K562 (cell line): ENCODE results near the gene CTNNBL1. TPM values are rescaled to one million over a fixed set of nuclear protein-coding genes. Genes with fewer than 3 reads are reported as not detected.

Experiments
- BACH1 ChIP-seq: fragments of 200-800 bp; sonication (Bioruptor generic); IDR thresholded peaks from 2 replicates; pipeline ENCODE4 v1.6.1; 2016; ENCODE audit warnings: missing genetic modification characterization, missing compliant biosample characterization
- DEAF1 ChIP-seq: fragments of 450-650 bp; formaldehyde crosslinking; IDR thresholded peaks from 2 replicates; pipeline ENCODE4 v1.4.0; 2020; ENCODE audit warnings: mild to moderate bottlenecking, moderate library complexity
- E4F1 ChIP-seq: fragments of 250-450 bp; sonication (Bioruptor Pico); IDR thresholded peaks from 2 replicates; pipeline ENCODE4 v1.5.0; 2021; ENCODE audit warnings: mild to moderate bottlenecking, borderline replicate concordance
- ELF1 ChIP-seq: fragments of 200-800 bp; sonication (Bioruptor generic); IDR thresholded peaks from 2 replicates; pipeline ENCODE4 v1.6.1; 2016; ENCODE audit warnings: missing genetic modification characterization, missing compliant biosample characterization
- EP400 ChIP-seq: fragments of 450-650 bp; IDR thresholded peaks from 2 replicates; pipeline ENCODE4 v1.6.1; 2017; ENCODE audit warnings: antibody characterized with exemption, mild to moderate bottlenecking, moderate library complexity
- FOXA3 ChIP-seq, 2 experiments: fragments of 450-650 bp in 1 of 2; sonication (generic) in 1 of 2; formaldehyde crosslinking; IDR thresholded peaks in 1 of 2; conservative IDR thresholded peaks in 1 of 2; 2 replicates each; pipeline versions ENCODE4 v1.4.0 to v1.8.0; 2020 to 2022; ENCODE audit warnings: mild to moderate bottlenecking in 2 of 2, missing genetic modification reagents in 1 of 2
- HMG20B ChIP-seq: fragments of 250-450 bp; sonication (Bioruptor Pico); IDR thresholded peaks from 2 replicates; pipeline ENCODE4 v1.5.0; 2021; ENCODE audit warnings: mild to moderate bottlenecking
- HNRNPL ChIP-seq: fragments of 200-400 bp; formaldehyde crosslinking; IDR thresholded peaks from 2 replicates; pipeline ENCODE4 v1.6.1; 2017; ENCODE audit warnings: low read depth, mild to moderate bottlenecking, low read length
- MCM2 ChIP-seq: fragments of 450-650 bp; IDR thresholded peaks from 2 replicates; pipeline ENCODE4 v1.6.1; 2017; ENCODE audit warnings: low read depth, mild to moderate bottlenecking
- NFE2L1 ChIP-seq: fragments of 450-650 bp; IDR thresholded peaks from 2 replicates; pipeline ENCODE4 v1.6.1; 2016; ENCODE audit warnings: missing genetic modification characterization, low read depth, mild to moderate bottlenecking, missing compliant biosample characterization, moderate library complexity, borderline replicate concordance
- NFYB ChIP-seq: IDR thresholded peaks from 2 replicates; pipeline ENCODE4 v1.6.1; 2011; ENCODE audit warnings: mild to moderate bottlenecking, moderate library complexity; ENCODE audit not compliant: insufficient read length; ENCODE audit errors: extremely low read depth
- NR3C1 ChIP-seq: sonication (generic); formaldehyde crosslinking; IDR thresholded peaks from 2 replicates; pipeline ENCODE4 v1.8.1; 2022; ENCODE audit warnings: missing genetic modification reagents
- RFX5 ChIP-seq: IDR thresholded peaks from 2 replicates; pipeline ENCODE4 v1.6.1; 2011; ENCODE audit warnings: low read depth, mild to moderate bottlenecking, improper control_type of control experiment, low read length
- RNF219 ChIP-seq: fragments of 250-450 bp; sonication (Bioruptor Pico); IDR thresholded peaks from 2 replicates; pipeline ENCODE4 v1.5.0; 2022; ENCODE audit warnings: mild to moderate bottlenecking
- SNAPC5 ChIP-seq: fragments of 250-450 bp; sonication (Bioruptor Pico); IDR thresholded peaks from 2 replicates; pipeline ENCODE4 v1.8.0; 2021; ENCODE audit warnings: moderate library complexity, mild to moderate bottlenecking, inconsistent platforms
- SRSF7 ChIP-seq: fragments of 200-400 bp; formaldehyde crosslinking; optimal IDR thresholded peaks from 2 replicates; pipeline ENCODE3; 2017; ENCODE audit warnings: mild to moderate bottlenecking, low read depth, low read length
- TCF7L2 ChIP-seq: fragments of 150-350 bp; IDR thresholded peaks from 2 replicates; pipeline ENCODE4 v1.6.1; 2016; ENCODE audit warnings: low read depth, mild to moderate bottlenecking, low read length, moderate library complexity
- THRAP3 ChIP-seq: fragments of 450-650 bp; IDR thresholded peaks from 2 replicates; pipeline ENCODE4 v1.6.1; 2016; ENCODE audit warnings: mild to moderate bottlenecking, inconsistent platforms, borderline replicate concordance
- WHSC1 ChIP-seq: IDR thresholded peaks from one replicate; pipeline ENCODE4 v1.6.1; 2012; ENCODE audit warnings: low read length, control low read depth, inconsistent platforms
- ZKSCAN3 ChIP-seq: fragments of 250-450 bp; sonication (Bioruptor Pico); IDR thresholded peaks from 2 replicates; pipeline ENCODE4 v1.4.0; 2020
- ZNF277 ChIP-seq: fragments of 250-450 bp; sonication (Bioruptor Pico); IDR thresholded peaks from 2 replicates; pipeline ENCODE4 v1.8.0; 2022; ENCODE audit warnings: inconsistent platforms, mild to moderate bottlenecking, moderate library complexity, borderline replicate concordance
- ZNF79 ChIP-seq: fragments of 250-450 bp; sonication (Bioruptor Pico); IDR thresholded peaks from 2 replicates; pipeline ENCODE4 v1.4.0; 2020; ENCODE audit warnings: low read depth, mild to moderate bottlenecking, moderate library complexity
- polyA plus RNA-seq, 8 experiments: library from polyadenylated mRNA; depleted of rRNA in 4 of 8; stranded (reverse) in 5 of 8; unstranded in 3 of 8; fragments of >200 nt; fragmentation: Nextera tagmentation in 2 of 8; fragmentation: Illumina TruSeq in 1 of 8; extraction: Ambion mirVana in 2 of 8; extraction: Trizol in 1 of 8; gene quantifications; 2 replicates each; pipeline versions ENCODE4 v1.2.1 to v1.2.3, GENCODE V29; 2011 to 2014; ENCODE audit warnings: inconsistent platforms in 1 of 8, missing spikeins in 1 of 8
- total RNA-seq, 7 experiments: library from RNA; depleted of rRNA in 6 of 7; stranded (reverse); fragments of >200 nt in 6 of 7; fragmentation: Illumina TruSeq in 2 of 7; extraction: Trizol in 2 of 7; gene quantifications; 2 replicates each; pipeline versions ENCODE4 v1.2.1 to v1.2.3, GENCODE V29; 2011 to 2021; ENCODE audit warnings: low replicate concordance in 1 of 7

CTNNBL1 gene
- total and polyA plus RNA-seq, 9 of the 15 experiments (the other 6 are each of a cell fraction or from before 2014, with no cell fraction given): 32.4 to 85.6 (median 43.6) TPM

GRCh38 chr20:37850724-37851355 lies 157.0 kb downstream of the CTNNBL1 start (continued):
- TF ChIP-seq THRAP3: no peak
- no peak for TF ChIP-seq RNF219 (CRISPR knock-in tag)
- TF ChIP-seq E4F1 (CRISPR knock-in tag): no peak
- no peak for TF ChIP-seq HNRNPL
- peak; percentile 61 for TF ChIP-seq EP400
- no peak for TF ChIP-seq SNAPC5 (CRISPR knock-in tag)
- TF ChIP-seq ELF1 (tag): no peak
- TF ChIP-seq MCM2: no peak
- TF ChIP-seq NR3C1 (CRISPR knock-in tag): no peak
- no peak for TF ChIP-seq NFE2L1
- no peak for TF ChIP-seq ZNF277 (CRISPR knock-in tag)
- TF ChIP-seq NFYB: no peak
- TF ChIP-seq TCF7L2: no peak
- no peak for TF ChIP-seq WHSC1
- 0 out of 4 replicates have a peak, but pooled peaks of 1 of the 2 experiments have one; percentile 18 for TF ChIP-seq FOXA3 (CRISPR knock-in tag; conservative IDR thresholded peaks at IDR 0.05 in 1 of 2, IDR thresholded peaks at IDR 0.05 in 1 of 2)
- TF ChIP-seq BACH1 (tag): no peak
- no peak for TF ChIP-seq DEAF1
- no peak for TF ChIP-seq RFX5
- TF ChIP-seq HMG20B (CRISPR knock-in tag): no peak
- no peak for TF ChIP-seq ZKSCAN3 (CRISPR knock-in tag)
- no peak for TF ChIP-seq ZNF79 (CRISPR knock-in tag)
- TF ChIP-seq SRSF7: no peak
